ENCODE data around the gene ITGAV.

The ITGAV gene

DNA sequence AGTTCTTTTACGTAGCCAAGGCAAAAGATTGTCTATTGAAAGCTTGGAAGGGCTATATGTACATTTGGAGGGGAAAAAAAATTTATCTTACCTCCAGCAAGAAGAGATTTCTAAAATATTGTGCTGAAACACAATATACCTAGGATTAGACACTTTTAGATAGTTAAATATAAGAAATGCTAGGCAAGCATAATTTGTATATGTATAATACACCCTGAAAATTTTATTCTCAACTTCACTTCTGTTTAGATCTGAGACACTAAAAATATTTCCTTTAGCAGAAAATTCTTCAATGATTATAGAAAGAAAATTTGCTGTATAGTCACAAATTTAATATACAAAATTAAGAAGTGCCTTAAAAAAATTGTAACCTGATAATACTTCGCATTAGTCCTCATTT is 42.6 kb downstream of the ITGAV start:
- POLR2A ChIA-PET (ENCODE audit: low non-redundant PET): no interaction called here
- no peak for DNase-seq (ENCODE audit: low spot score)
- TF ChIP-seq, protein P1, sequence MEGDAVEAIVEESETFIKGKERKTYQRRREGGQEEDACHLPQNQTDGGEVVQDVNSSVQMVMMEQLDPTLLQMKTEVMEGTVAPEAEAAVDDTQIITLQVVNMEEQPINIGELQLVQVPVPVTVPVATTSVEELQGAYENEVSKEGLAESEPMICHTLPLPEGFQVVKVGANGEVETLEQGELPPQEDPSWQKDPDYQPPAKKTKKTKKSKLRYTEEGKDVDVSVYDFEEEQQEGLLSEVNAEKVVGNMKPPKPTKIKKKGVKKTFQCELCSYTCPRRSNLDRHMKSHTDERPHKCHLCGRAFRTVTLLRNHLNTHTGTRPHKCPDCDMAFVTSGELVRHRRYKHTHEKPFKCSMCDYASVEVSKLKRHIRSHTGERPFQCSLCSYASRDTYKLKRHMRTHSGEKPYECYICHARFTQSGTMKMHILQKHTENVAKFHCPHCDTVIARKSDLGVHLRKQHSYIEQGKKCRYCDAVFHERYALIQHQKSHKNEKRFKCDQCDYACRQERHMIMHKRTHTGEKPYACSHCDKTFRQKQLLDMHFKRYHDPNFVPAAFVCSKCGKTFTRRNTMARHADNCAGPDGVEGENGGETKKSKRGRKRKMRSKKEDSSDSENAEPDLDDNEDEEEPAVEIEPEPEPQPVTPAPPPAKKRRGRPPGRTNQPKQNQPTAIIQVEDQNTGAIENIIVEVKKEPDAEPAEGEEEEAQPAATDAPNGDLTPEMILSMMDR (conservative IDR thresholded peaks at IDR 0.05; ENCODE audit: low read depth): no peak
- CTCF ChIA-PET: no interaction called here
- H3K27ac ChIP-seq: no peak overlapping the region

GRCh38 chr2:186634701-186635100 is 44.8 kb downstream of the ITGAV start:
- TF ChIP-seq, protein P1 (conservative IDR thresholded peaks at IDR 0.05; ENCODE audit: low read depth): no peak
- CTCF ChIA-PET: interaction anchor here (0.6 to 0.7 kb wide), 2 partner anchors 18 to 30 kb away, joined by 4 read pairs; no protein-coding TSS in a partner anchor
- POLR2A ChIA-PET (ENCODE audit: low non-redundant PET): no interaction called here
- DNase-seq (ENCODE audit: low spot score): no peak
- no peak overlapping the region for H3K27ac ChIP-seq

DNA sequence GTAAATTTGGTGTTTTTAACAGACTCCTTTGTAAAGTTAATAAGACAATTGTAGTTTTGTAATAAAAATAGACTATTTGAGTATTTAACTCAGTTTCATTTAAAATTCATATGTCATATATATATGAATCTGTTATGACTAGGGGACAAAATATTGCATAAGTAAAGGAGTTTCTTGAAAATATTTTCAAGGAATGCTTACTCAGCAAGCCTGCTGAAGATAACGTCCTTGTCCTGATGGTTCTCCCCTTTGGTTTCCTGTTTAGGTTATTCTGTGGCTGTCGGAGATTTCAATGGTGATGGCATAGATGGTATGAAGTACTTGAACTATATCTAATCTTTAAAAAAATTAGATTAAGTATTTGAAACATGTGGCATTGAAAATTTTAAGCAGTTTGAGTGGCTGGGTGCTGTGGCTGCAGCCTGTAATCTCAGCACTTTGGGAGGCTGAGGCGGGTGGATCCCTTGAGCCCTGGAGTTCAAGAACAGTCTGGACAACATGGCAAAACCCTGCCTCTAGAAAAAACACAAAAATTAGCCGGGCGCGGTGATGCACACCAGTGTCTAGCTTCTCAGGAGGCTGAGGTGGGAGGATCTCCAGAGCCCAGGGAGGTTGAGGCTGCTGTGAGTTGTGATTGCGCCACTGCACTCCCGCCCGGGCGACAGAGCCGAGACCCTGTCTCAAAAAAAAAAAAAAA is 47.1 kb downstream of the ITGAV start:
- no peak overlapping the region for H3K27ac ChIP-seq
- no peak for DNase-seq (ENCODE audit: low spot score)
- POLR2A ChIA-PET (ENCODE audit: low non-redundant PET): no interaction called here
- TF ChIP-seq, protein P1 (conservative IDR thresholded peaks at IDR 0.05; ENCODE audit: low read depth): no peak
- CTCF ChIA-PET: no interaction called here

GRCh38 chr2:186637497-186637800 is 47.6 kb downstream of the ITGAV start:
- ChIA-PET CTCF (no interaction called here), POLR2A (ENCODE audit: low non-redundant PET) (no interaction called here)
- no peak overlapping the region for H3K27ac ChIP-seq
- no peak for DNase-seq (ENCODE audit: low spot score)
- TF ChIP-seq, protein P1 (conservative IDR thresholded peaks at IDR 0.05; ENCODE audit: low read depth): no peak

DNA sequence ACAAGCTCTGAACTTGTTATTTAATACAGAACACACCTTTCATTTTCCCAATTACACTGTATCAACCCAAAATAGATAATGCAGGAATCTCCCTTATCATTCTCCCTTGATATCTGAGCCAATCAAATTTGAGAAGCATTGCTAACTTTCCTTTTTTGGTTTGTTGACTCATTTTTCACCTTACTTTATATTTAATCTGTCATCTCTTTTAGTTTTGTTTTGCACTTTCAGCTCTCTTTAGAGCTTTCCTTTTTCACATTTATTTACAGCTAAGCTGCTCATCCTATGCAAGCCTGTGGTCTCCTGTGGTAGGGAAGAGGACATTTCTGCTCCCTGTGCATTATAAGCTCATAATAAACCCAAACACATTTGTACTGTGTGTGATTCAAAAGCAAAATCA is 50.1 kb downstream of the ITGAV start:
- TF ChIP-seq, protein P1 (conservative IDR thresholded peaks at IDR 0.05; ENCODE audit: low read depth): no peak
- no peak for DNase-seq (ENCODE audit: low spot score)
- POLR2A ChIA-PET (ENCODE audit: low non-redundant PET): no interaction called here
- CTCF ChIA-PET: interaction anchor here (0.6 kb wide), 1 partner anchor 126 kb away, joined by 3 read pairs; no protein-coding TSS in a partner anchor
- H3K27ac ChIP-seq: no peak overlapping the region

DNA sequence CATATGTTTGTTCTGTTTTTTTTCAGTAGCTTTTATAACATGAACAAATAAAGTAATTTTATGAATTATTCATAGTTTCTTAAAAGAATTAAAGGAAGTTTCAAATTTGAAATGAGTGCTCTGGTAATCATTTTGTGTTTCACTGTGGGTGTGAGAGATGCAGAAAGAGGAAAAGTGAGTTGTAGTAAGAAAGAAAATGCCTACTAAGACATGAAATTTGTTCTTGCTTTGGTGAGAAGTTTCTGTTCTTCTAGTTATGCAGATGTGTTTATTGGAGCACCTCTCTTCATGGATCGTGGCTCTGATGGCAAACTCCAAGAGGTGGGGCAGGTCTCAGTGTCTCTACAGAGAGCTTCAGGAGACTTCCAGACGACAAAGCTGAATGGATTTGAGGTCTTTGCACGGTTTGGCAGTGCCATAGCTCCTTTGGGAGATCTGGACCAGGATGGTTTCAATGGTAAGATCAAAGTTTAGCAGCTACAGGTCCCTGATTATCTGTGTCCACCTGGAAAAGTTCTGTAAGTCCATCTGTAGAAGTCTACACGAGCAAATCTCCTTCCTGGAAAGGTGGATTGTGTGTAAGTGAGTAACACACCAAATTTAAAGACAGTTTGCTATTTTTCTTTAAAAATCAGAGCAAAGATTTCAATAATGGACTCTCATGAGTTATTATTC is 51.4 kb downstream of the ITGAV start:
- TF ChIP-seq, protein P1 (conservative IDR thresholded peaks at IDR 0.05; ENCODE audit: low read depth): no peak
- POLR2A ChIA-PET (ENCODE audit: low non-redundant PET): no interaction called here
- DNase-seq (ENCODE audit: low spot score): no peak
- no peak overlapping the region for H3K27ac ChIP-seq
- CTCF ChIA-PET: interaction anchor here (0.5 to 2.6 kb wide), 15 partner anchors 12 to 394 kb away, joined by 3 to 38 read pairs (median 3); partner anchors contain the start of gene ITGAV

All from RWPE1 (cell line).